Karpas-422 (cell line): ENCODE measurements around the gene CAPRIN1. TPM values are rescaled to one million over a fixed set of nuclear protein-coding genes. Genes with fewer than 3 reads are reported as not detected.

Experiments
- DNase-seq: peaks from one replicate; pipeline ENCODE4 v3.0.0-alpha.2; 2015
- H2AFZ ChIP-seq: fragments of 200-600 bp; sonication (generic); 2 replicates; pipeline ENCODE4 v1.6.1; 2014; ENCODE audit warnings: antibody characterized with exemption, low read length, mixed read lengths
- H3K27ac ChIP-seq: fragments of 200-600 bp; sonication (generic); 2 replicates; pipeline ENCODE4 v1.5.1; 2014; ENCODE audit warnings: mild to moderate bottlenecking, low read length, moderate library complexity
- H3K27me3 ChIP-seq: fragments of 200-600 bp; sonication (generic); 2 replicates; pipeline ENCODE4 v1.6.1; 2014; ENCODE audit warnings: low read length, mixed read lengths
- H3K36me3 ChIP-seq: fragments of 200-600 bp; sonication (generic); 2 replicates; pipeline ENCODE4 v1.6.1; 2014; ENCODE audit warnings: low read length, mixed read lengths; ENCODE audit not compliant: insufficient read depth
- H3K4me1 ChIP-seq: fragments of 200-600 bp; sonication (generic); 2 replicates; pipeline ENCODE4 v1.6.1; 2014; ENCODE audit warnings: mild to moderate bottlenecking, low read length, mixed read lengths
- H3K4me2 ChIP-seq: fragments of 200-600 bp; sonication (generic); 2 replicates; pipeline ENCODE4 v1.6.1; 2014; ENCODE audit warnings: low read length, low read depth, mild to moderate bottlenecking; ENCODE audit not compliant: poor library complexity, severe bottlenecking
- H3K4me3 ChIP-seq: fragments of 200-600 bp; sonication (generic); 2 replicates; pipeline ENCODE4 v1.5.1; 2014; ENCODE audit warnings: mild to moderate bottlenecking, antibody characterized with exemption, low read length, mixed read lengths
- H3K79me2 ChIP-seq: fragments of 200-600 bp; sonication (generic); 2 replicates; pipeline ENCODE4 v1.6.1; 2014; ENCODE audit warnings: mild to moderate bottlenecking, low read length, mixed read lengths
- H3K9ac ChIP-seq: fragments of 200-600 bp; sonication (generic); 2 replicates; pipeline ENCODE4 v1.6.0; 2014; ENCODE audit warnings: low read length
- H3K9me2 ChIP-seq: fragments of 200-600 bp; sonication (generic), shearing (Covaris generic); replicated peaks from 2 replicates; pipeline ENCODE4 v1.6.0; 2014; ENCODE audit warnings: mild to moderate bottlenecking, low read length, moderate library complexity; ENCODE audit not compliant: insufficient read depth
- H3K9me3 ChIP-seq: fragments of 300-700, 200-600 bp; sonication (generic); 2 replicates; pipeline ENCODE4 v1.6.1; 2014; ENCODE audit warnings: low read length, mixed read lengths
- H4K20me1 ChIP-seq: fragments of 200-600 bp; sonication (generic); 2 replicates; pipeline ENCODE4 v1.6.1; 2014; ENCODE audit warnings: mild to moderate bottlenecking, antibody characterized with exemption, low read length, low read depth; ENCODE audit not compliant: insufficient read depth
- total RNA-seq: library from RNA; depleted of rRNA; stranded (reverse); fragments of >200 nt; shearing (Covaris generic); gene quantifications from 2 replicates; pipeline ENCODE4 v1.2.3, GENCODE V29; 2014; ENCODE audit warnings: low replicate concordance; rRNA removed

Gene CAPRIN1, protein sequence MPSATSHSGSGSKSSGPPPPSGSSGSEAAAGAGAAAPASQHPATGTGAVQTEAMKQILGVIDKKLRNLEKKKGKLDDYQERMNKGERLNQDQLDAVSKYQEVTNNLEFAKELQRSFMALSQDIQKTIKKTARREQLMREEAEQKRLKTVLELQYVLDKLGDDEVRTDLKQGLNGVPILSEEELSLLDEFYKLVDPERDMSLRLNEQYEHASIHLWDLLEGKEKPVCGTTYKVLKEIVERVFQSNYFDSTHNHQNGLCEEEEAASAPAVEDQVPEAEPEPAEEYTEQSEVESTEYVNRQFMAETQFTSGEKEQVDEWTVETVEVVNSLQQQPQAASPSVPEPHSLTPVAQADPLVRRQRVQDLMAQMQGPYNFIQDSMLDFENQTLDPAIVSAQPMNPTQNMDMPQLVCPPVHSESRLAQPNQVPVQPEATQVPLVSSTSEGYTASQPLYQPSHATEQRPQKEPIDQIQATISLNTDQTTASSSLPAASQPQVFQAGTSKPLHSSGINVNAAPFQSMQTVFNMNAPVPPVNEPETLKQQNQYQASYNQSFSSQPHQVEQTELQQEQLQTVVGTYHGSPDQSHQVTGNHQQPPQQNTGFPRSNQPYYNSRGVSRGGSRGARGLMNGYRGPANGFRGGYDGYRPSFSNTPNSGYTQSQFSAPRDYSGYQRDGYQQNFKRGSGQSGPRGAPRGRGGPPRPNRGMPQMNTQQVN
- 195 and 234 TPM in 2 replicates for total RNA-seq

- peak within 1 kb of the TSS; percentile 90 for H3K27ac ChIP-seq
- H3K36me3 ChIP-seq: peaks cover 32% of the 10 kb centered on the region
- peak within 1 kb of the TSS; percentile 96 for H3K4me2 ChIP-seq
- H3K4me3 ChIP-seq: peak within 1 kb of the TSS; percentile 81
- peak within 1 kb of the TSS; percentile 40 for H2AFZ ChIP-seq
- H3K9me3 ChIP-seq: no peaks in the 10 kb centered on the region
- no peaks in the 10 kb centered on the region for H3K27me3 ChIP-seq
- DNase-seq: peak; percentile 95
- peaks cover 19% of the 10 kb centered on the region for H4K20me1 ChIP-seq
- no peaks in the 10 kb centered on the region for H3K9me2 ChIP-seq
- peaks cover 44% of the 10 kb centered on the region for H3K79me2 ChIP-seq
- peak within 1 kb of the TSS; percentile 100 for H3K9ac ChIP-seq
- peaks cover 38% of the 10 kb centered on the region for H3K4me1 ChIP-seq
Measured at GRCh38 chr11:34051349-34052035, at the start of gene CAPRIN1. Gene CAPRIN1 (plus strand): TSS chr11:34051731. CDS start chr11:34052421, 690 bp downstream.

- H4K20me1 ChIP-seq: no peaks in the 10 kb centered on the region
- no peak overlapping the region for H3K4me2 ChIP-seq
- peaks cover 5% of the 10 kb centered on the region for H3K4me1 ChIP-seq
- no peaks in the 10 kb centered on the region for H3K79me2 ChIP-seq
- H3K9me3 ChIP-seq: no peaks in the 10 kb centered on the region
- H3K36me3 ChIP-seq: no peaks in the 10 kb centered on the region
- no peak overlapping the region for H3K27ac ChIP-seq
- no peak overlapping the region for H3K4me3 ChIP-seq
- no peak overlapping the region for H3K9ac ChIP-seq
- H2AFZ ChIP-seq: no peak overlapping the region
- H3K27me3 ChIP-seq: no peaks in the 10 kb centered on the region
- DNase-seq: no peak
- no peaks in the 10 kb centered on the region for H3K9me2 ChIP-seq
Measured at GRCh38 chr11:34002420-34002819, 49.1 kb upstream of the CAPRIN1 start.

DNA sequence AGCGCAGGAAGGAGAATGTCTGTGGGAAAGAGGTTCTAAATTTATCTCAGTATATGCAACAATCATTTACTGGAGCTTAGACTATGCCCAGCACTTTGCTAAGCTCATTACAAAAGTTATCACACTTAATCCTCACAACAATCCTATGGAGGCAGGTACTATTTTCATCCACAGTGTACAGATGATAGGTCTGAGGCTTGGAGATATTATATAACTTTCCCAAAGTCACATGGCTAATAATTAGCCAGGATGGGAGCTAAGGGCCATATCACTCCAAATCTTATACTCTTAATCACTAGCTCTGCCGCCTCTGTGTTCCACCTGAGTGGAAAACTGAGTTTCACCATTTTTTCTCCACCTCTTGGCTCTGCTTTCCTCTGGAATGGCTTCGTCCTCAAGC is 47.3 kb upstream of the CAPRIN1 start:
- Histone ChIP-seq H3K9me2 (no peaks in the 10 kb centered on the region), H2AFZ (no peak overlapping the region), H3K79me2 (no peaks in the 10 kb centered on the region), H3K27me3 (no peaks in the 10 kb centered on the region), H3K4me1 (no peaks in the 10 kb centered on the region), H3K4me3 (no peak overlapping the region), H4K20me1 (no peaks in the 10 kb centered on the region), H3K4me2 (no peak overlapping the region), H3K9me3 (no peaks in the 10 kb centered on the region), H3K9ac (no peak overlapping the region), H3K27ac (no peak overlapping the region), H3K36me3 (no peaks in the 10 kb centered on the region)
- DNase-seq: no peak

DNA sequence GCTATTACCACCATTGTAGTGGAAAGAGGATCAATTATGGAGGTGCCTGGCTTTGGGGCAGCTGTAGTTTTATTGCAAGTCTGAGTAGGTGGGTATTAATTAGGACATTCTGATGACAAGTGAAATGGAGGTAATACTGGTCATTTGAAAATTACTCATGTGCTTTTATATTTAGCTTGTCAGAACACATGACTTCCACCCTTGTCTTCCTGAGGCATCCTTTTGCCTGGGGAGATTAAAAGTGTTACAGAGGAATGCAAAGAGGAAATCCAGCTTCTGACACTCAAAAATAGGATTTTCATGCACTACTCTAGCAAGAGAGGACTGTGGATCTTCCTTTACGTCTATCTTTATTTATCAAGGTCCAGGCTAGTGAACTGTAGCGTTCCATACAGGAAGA is 44.7 kb upstream of the CAPRIN1 start:
- Histone ChIP-seq H3K4me3 (no peak overlapping the region), H3K36me3 (no peaks in the 10 kb centered on the region), H3K4me2 (no peak overlapping the region), H3K9ac (no peak overlapping the region), H3K9me3 (no peaks in the 10 kb centered on the region), H3K79me2 (no peaks in the 10 kb centered on the region), H3K27ac (no peak overlapping the region), H3K27me3 (no peaks in the 10 kb centered on the region), H4K20me1 (no peaks in the 10 kb centered on the region), H2AFZ (no peak overlapping the region), H3K9me2 (no peaks in the 10 kb centered on the region), H3K4me1 (no peaks in the 10 kb centered on the region)
- DNase-seq: no peak

- no peak for DNase-seq
- no peaks in the 10 kb centered on the region for H3K36me3 ChIP-seq
- no peak overlapping the region for H2AFZ ChIP-seq
- no peaks in the 10 kb centered on the region for H4K20me1 ChIP-seq
- no peak overlapping the region for H3K4me3 ChIP-seq
- H3K27me3 ChIP-seq: no peaks in the 10 kb centered on the region
- no peaks in the 10 kb centered on the region for H3K9me3 ChIP-seq
- no peaks in the 10 kb centered on the region for H3K9me2 ChIP-seq
- H3K4me2 ChIP-seq: no peak overlapping the region
- peaks cover 3% of the 10 kb centered on the region; the same call in 1 of the 2 replicates for H3K4me1 ChIP-seq
- no peak overlapping the region for H3K9ac ChIP-seq
- no peaks in the 10 kb centered on the region for H3K79me2 ChIP-seq
- H3K27ac ChIP-seq: no peak overlapping the region
Measured at GRCh38 chr11:34012734-34013133, 38.8 kb upstream of the CAPRIN1 start.

- Histone ChIP-seq H3K9ac (no peak overlapping the region), H3K27me3 (no peaks in the 10 kb centered on the region), H3K4me1 (peaks cover 3% of the 10 kb centered on the region; the same call in 1 of the 2 replicates), H3K79me2 (no peaks in the 10 kb centered on the region), H3K9me3 (no peaks in the 10 kb centered on the region), H3K4me3 (no peak overlapping the region), H3K27ac (no peak overlapping the region), H3K4me2 (no peak overlapping the region), H2AFZ (no peak overlapping the region), H3K36me3 (no peaks in the 10 kb centered on the region), H3K9me2 (no peaks in the 10 kb centered on the region), H4K20me1 (no peaks in the 10 kb centered on the region)
- DNase-seq: no peak
Measured at GRCh38 chr11:34013898-34014571, 37.5 kb upstream of the CAPRIN1 start.

GRCh38 chr11:34021977-34022735 is 29.4 kb upstream of the CAPRIN1 start:
- Histone ChIP-seq H3K9me3 (peaks cover 7% of the 10 kb centered on the region; the same call in 1 of the 2 replicates), H4K20me1 (no peaks in the 10 kb centered on the region), H3K27ac (no peak overlapping the region), H3K79me2 (no peaks in the 10 kb centered on the region), H2AFZ (no peak overlapping the region), H3K4me2 (no peak overlapping the region), H3K9ac (no peak overlapping the region), H3K9me2 (no peaks in the 10 kb centered on the region), H3K4me3 (no peak overlapping the region), H3K27me3 (no peaks in the 10 kb centered on the region), H3K36me3 (no peaks in the 10 kb centered on the region), H3K4me1 (peaks cover 2% of the 10 kb centered on the region; the same call in 1 of the 2 replicates)
- no peak for DNase-seq
